OCI-M2 (cell line): ENCODE data around the gene IRF6.

Source experiments
- DNase-seq: peaks from one replicate; lab custom pipeline; 2025; ENCODE audit not compliant: unreplicated experiment; lab: John Stamatoyannopoulos, UW

The IRF6 gene

GRCh38 chr1:209736490-209737117, 69.3 kb downstream of the IRF6 start:
- DNase-seq = no peak
